SK-N-SH treated with all-trans-retinoic acid at 6 μM for 48 hours (cell line): ENCODE data around the gene SORL1.

Experiments used
- OSR1 ChIP-seq: fragments of 250-450 bp; sonication (Bioruptor Pico); IDR thresholded peaks from 2 replicates; pipeline ENCODE4 v1.8.0; 2022; ENCODE audit warnings: moderate library complexity, mild to moderate bottlenecking, inconsistent platforms
- PPARA ChIP-seq: fragments of 250-450 bp; sonication (Bioruptor Pico); IDR thresholded peaks from 2 replicates; pipeline ENCODE4 v1.5.0; 2020; ENCODE audit warnings: mild to moderate bottlenecking, borderline replicate concordance

DNA sequence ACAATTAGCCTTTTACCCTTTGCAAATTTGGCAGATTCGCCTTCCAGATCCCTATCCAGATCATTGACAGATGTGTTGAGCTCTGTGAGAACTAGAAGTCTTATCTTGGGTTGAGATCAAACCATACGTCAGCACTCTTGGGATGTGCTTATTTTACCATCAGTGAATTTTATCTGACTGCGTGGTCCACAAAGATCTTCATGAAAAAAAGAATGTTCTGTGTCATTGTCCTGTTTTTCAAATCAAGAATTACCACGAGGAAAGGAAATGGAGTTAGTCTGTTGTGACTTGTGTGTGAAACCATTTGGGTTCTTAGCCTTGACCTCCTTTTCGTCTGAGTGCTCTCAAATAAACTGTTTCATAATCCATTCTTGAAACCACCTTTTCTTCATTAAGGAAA is 86.9 kb downstream of the SORL1 start:
- no peak for TF ChIP-seq OSR1 (CRISPR knock-in tag)
- no peak for TF ChIP-seq PPARA
